HepG2 (cell line): ENCODE measurements around the gene JPH2. TPM values are rescaled to one million over a fixed set of nuclear protein-coding genes. Genes with fewer than 3 reads are reported as not detected.
A peak's percentile ranks its signal among the peaks of the same experiment; 100 is the strongest.

Source experiments
- DMAP1 ChIP-seq: IDR thresholded peaks from 2 replicates; pipeline ENCODE4 v1.6.1; 2016
- DNMT3B ChIP-seq: conservative IDR thresholded peaks from 2 replicates; pipeline ENCODE4 v1.6.1; 2016; ENCODE audit warnings: missing biosample characterization, control low read depth
- FOXA3 ChIP-seq: IDR thresholded peaks from 2 replicates; pipeline ENCODE4 v1.6.1; 2016; ENCODE audit warnings: missing genetic modification reagents, missing compliant biosample characterization
- JUNB ChIP-seq: sonication (generic); formaldehyde crosslinking; IDR thresholded peaks from 2 replicates; pipeline ENCODE4 v1.8.0; 2022; ENCODE audit warnings: missing genetic modification reagents, mild to moderate bottlenecking, borderline replicate concordance
- KDM2A ChIP-seq: sonication (generic); formaldehyde crosslinking; IDR thresholded peaks from 2 replicates; pipeline ENCODE4 v1.4.0; 2020; ENCODE audit warnings: low read depth, missing genetic modification reagents, borderline replicate concordance
- NCOA1 ChIP-seq: sonication (generic); formaldehyde crosslinking; IDR thresholded peaks from 2 replicates; pipeline ENCODE4 v1.9.0; 2021; ENCODE audit warnings: missing genetic modification reagents
- PAF1 ChIP-seq: IDR thresholded peaks from 2 replicates; pipeline ENCODE4 v1.6.1; 2016; ENCODE audit warnings: missing genetic modification reagents, missing compliant biosample characterization
- PHF5A ChIP-seq: IDR thresholded peaks from one replicate; pipeline ENCODE4 v1.6.1; 2018; ENCODE audit warnings: low read depth, missing genetic modification reagents; ENCODE audit not compliant: unreplicated experiment
- REXO4 ChIP-seq: sonication (generic); formaldehyde crosslinking; IDR thresholded peaks from 2 replicates; pipeline ENCODE4 v1.8.0; 2022; ENCODE audit warnings: missing genetic modification reagents, mild to moderate bottlenecking, borderline replicate concordance
- ZNF101 ChIP-seq: sonication (generic); formaldehyde crosslinking; IDR thresholded peaks from 2 replicates; pipeline ENCODE4 v1.4.0; 2020; ENCODE audit warnings: mild to moderate bottlenecking, low read depth, missing genetic modification reagents, borderline replicate concordance
- ZNF430 ChIP-seq: sonication (generic); formaldehyde crosslinking; IDR thresholded peaks from 2 replicates; pipeline ENCODE4 v1.9.0; 2021; ENCODE audit warnings: mild to moderate bottlenecking, missing genetic modification reagents
- ZNF431 ChIP-seq: sonication (generic); formaldehyde crosslinking; IDR thresholded peaks from 2 replicates; pipeline ENCODE4 v1.9.0; 2022; ENCODE audit warnings: missing genetic modification reagents, low read depth, mild to moderate bottlenecking, borderline replicate concordance
- ZNF549 ChIP-seq: sonication (generic); formaldehyde crosslinking; IDR thresholded peaks from 2 replicates; pipeline ENCODE4 v1.5.0; 2020; ENCODE audit warnings: missing genetic modification reagents
- ZNF564 ChIP-seq: sonication (generic); formaldehyde crosslinking; IDR thresholded peaks from 2 replicates; pipeline ENCODE4 v1.8.1; 2023; ENCODE audit warnings: mild to moderate bottlenecking, missing genetic modification reagents
- ZNF746 ChIP-seq: sonication (generic); formaldehyde crosslinking; IDR thresholded peaks from 2 replicates; pipeline ENCODE4 v1.8.0; 2022; ENCODE audit warnings: mild to moderate bottlenecking, missing genetic modification reagents
- polyA plus RNA-seq, 8 experiments: library from polyadenylated mRNA; depleted of rRNA in 3 of 8; stranded (reverse) in 7 of 8; unstranded in 1 of 8; fragments of >200 nt; fragmentation: Illumina TruSeq in 4 of 8; extraction: Trizol in 4 of 8; gene quantifications; 2 replicates each; pipeline versions ENCODE4 v1.2.1 to v1.2.3, GENCODE V29; 2011 to 2016; ENCODE audit warnings: low read depth in 4 of 8, missing spikeins in 1 of 8, mixed read lengths in 1 of 8; ENCODE audit not compliant: insufficient read depth in 1 of 8
- total RNA-seq, 5 experiments: library from RNA; depleted of rRNA; stranded (reverse); fragments of >200 nt; fragmentation: Illumina TruSeq; extraction: Trizol; gene quantifications; 2 replicates each; pipeline ENCODE4 v1.2.3, GENCODE V29; 2016; ENCODE audit warnings: low read depth in 1 of 5
- TF ChIP-seq, protein P1 (sequence below): fragments of 450-650 bp; IDR thresholded peaks from 2 replicates; pipeline ENCODE4 v1.6.1; 2016
- TF ChIP-seq, protein P2 (sequence below): sonication (generic); formaldehyde crosslinking; IDR thresholded peaks from 2 replicates; pipeline ENCODE4 v1.5.0; 2020; ENCODE audit warnings: missing genetic modification reagents
- TF ChIP-seq, protein P3 (sequence below): sonication (generic); formaldehyde crosslinking; IDR thresholded peaks from 2 replicates; pipeline ENCODE4 v1.4.0; 2020; ENCODE audit warnings: missing genetic modification reagents
- TF ChIP-seq, protein P4 (sequence below): sonication (generic); formaldehyde crosslinking; IDR thresholded peaks from 2 replicates; pipeline ENCODE4 v1.4.0; 2020; ENCODE audit warnings: missing genetic modification reagents, borderline replicate concordance

The JPH2 gene
- total and polyA plus RNA-seq, 2 of the 13 experiments (the other 11 are each of a cell fraction or from before 2014, with no cell fraction given) = 0.42 TPM; not detected in 1

DNA sequence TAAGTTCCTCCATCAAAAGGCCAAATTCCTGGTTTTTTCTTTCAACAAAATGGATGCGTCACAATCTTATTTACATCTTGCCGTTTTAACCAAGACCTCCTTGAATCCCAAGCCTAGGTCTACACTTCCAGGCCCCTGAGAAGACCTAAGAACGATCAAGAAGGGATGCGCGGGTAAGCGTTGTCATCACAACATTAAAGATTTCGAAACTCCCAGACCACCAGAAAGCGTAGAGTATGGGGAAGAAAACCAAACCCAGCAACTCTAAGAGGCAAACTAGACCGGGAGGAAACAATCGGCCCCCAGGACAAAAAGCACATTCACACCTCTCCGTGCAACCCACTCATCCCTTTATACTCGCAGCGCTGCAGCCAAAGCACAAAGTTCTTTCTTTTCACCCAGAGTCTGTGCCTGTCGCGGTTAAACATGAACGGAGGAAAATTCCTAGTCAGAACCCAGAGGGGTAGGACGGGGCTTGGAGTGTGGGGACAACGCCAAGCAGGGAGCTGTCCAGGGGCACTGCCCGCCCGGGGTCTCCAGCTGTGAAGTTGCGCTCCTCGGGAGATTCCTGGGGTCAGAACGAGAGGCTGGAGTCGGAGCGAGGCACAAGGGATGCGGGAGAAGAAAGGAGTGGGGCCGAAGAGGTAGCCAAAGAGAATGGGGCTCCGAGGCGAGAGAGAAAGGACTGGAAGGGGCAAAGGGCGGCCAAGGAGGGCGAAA lies 22.9 kb upstream of the JPH2 start (continued):
- TF ChIP-seq, protein P1, sequence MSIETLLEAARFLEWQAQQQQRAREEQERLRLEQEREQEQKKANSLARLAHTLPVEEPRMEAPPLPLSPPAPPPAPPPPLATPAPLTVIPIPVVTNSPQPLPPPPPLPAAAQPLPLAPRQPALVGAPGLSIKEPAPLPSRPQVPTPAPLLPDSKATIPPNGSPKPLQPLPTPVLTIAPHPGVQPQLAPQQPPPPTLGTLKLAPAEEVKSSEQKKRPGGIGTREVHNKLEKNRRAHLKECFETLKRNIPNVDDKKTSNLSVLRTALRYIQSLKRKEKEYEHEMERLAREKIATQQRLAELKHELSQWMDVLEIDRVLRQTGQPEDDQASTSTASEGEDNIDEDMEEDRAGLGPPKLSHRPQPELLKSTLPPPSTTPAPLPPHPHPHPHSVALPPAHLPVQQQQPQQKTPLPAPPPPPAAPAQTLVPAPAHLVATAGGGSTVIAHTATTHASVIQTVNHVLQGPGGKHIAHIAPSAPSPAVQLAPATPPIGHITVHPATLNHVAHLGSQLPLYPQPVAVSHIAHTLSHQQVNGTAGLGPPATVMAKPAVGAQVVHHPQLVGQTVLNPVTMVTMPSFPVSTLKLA = no peak
- TF ChIP-seq, protein P2, sequence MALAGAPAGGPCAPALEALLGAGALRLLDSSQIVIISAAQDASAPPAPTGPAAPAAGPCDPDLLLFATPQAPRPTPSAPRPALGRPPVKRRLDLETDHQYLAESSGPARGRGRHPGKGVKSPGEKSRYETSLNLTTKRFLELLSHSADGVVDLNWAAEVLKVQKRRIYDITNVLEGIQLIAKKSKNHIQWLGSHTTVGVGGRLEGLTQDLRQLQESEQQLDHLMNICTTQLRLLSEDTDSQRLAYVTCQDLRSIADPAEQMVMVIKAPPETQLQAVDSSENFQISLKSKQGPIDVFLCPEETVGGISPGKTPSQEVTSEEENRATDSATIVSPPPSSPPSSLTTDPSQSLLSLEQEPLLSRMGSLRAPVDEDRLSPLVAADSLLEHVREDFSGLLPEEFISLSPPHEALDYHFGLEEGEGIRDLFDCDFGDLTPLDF (CRISPR knock-in tag) = 0 out of 2 replicates have a peak, but pooled peaks have one; percentile 5
- TF ChIP-seq ZNF431 (CRISPR knock-in tag) = no peak
- TF ChIP-seq JUNB (CRISPR knock-in tag) = peak; percentile 68
- TF ChIP-seq NCOA1 (CRISPR knock-in tag) = 0 out of 2 replicates have a peak, but pooled peaks have one; percentile 58
- no peak; the same call in 1 of the 2 replicates for TF ChIP-seq ZNF564 (CRISPR knock-in tag)
- peak; percentile 75; the same call in 1 of the 2 replicates for TF ChIP-seq DNMT3B (CRISPR knock-in tag)
- no peak for TF ChIP-seq ZNF549 (CRISPR knock-in tag)
- TF ChIP-seq ZNF746 (CRISPR knock-in tag) = peak; percentile 24; the same call in 1 of the 2 replicates
- 0 out of 2 replicates have a peak, but pooled peaks have one; percentile 61 for TF ChIP-seq PAF1 (CRISPR knock-in tag)
- 0 out of 2 replicates have a peak, but pooled peaks have one; percentile 13 for TF ChIP-seq DMAP1 (CRISPR knock-in tag)
- no peak for TF ChIP-seq ZNF430 (CRISPR knock-in tag)
- TF ChIP-seq FOXA3 (CRISPR knock-in tag) = 0 out of 2 replicates have a peak, but pooled peaks have one; percentile 34
- no peak for TF ChIP-seq KDM2A (CRISPR knock-in tag)
- peak; percentile 6 for TF ChIP-seq PHF5A (CRISPR knock-in tag)
- TF ChIP-seq, protein P3, sequence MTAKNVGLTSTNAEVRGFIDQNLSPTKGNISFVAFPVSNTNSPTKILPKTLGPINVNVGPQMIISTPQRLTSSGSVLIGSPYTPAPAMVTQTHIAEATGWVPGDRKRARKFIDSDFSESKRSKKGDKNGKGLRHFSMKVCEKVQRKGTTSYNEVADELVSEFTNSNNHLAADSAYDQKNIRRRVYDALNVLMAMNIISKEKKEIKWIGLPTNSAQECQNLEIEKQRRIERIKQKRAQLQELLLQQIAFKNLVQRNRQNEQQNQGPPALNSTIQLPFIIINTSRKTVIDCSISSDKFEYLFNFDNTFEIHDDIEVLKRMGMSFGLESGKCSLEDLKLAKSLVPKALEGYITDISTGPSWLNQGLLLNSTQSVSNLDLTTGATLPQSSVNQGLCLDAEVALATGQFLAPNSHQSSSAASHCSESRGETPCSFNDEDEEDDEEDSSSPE (CRISPR knock-in tag) = no peak
- TF ChIP-seq, protein P4, sequence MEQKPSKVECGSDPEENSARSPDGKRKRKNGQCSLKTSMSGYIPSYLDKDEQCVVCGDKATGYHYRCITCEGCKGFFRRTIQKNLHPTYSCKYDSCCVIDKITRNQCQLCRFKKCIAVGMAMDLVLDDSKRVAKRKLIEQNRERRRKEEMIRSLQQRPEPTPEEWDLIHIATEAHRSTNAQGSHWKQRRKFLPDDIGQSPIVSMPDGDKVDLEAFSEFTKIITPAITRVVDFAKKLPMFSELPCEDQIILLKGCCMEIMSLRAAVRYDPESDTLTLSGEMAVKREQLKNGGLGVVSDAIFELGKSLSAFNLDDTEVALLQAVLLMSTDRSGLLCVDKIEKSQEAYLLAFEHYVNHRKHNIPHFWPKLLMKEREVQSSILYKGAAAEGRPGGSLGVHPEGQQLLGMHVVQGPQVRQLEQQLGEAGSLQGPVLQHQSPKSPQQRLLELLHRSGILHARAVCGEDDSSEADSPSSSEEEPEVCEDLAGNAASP (CRISPR knock-in tag) = no peak
- TF ChIP-seq REXO4 (CRISPR knock-in tag) = no peak; the same call in 1 of the 2 replicates
- TF ChIP-seq ZNF101 = peak; percentile 89; the same call in 1 of the 2 replicates
